HG03064 (cell line): ENCODE data around the gene SCAMP2.

Source experiments
- ATAC-seq: cut with Tn5 transposase; IDR thresholded peaks from one replicate; pipeline ENCODE4 v1.9.1; 2021; ENCODE audit warnings: low read depth; ENCODE audit not compliant: unreplicated experiment

Gene SCAMP2

DNA sequence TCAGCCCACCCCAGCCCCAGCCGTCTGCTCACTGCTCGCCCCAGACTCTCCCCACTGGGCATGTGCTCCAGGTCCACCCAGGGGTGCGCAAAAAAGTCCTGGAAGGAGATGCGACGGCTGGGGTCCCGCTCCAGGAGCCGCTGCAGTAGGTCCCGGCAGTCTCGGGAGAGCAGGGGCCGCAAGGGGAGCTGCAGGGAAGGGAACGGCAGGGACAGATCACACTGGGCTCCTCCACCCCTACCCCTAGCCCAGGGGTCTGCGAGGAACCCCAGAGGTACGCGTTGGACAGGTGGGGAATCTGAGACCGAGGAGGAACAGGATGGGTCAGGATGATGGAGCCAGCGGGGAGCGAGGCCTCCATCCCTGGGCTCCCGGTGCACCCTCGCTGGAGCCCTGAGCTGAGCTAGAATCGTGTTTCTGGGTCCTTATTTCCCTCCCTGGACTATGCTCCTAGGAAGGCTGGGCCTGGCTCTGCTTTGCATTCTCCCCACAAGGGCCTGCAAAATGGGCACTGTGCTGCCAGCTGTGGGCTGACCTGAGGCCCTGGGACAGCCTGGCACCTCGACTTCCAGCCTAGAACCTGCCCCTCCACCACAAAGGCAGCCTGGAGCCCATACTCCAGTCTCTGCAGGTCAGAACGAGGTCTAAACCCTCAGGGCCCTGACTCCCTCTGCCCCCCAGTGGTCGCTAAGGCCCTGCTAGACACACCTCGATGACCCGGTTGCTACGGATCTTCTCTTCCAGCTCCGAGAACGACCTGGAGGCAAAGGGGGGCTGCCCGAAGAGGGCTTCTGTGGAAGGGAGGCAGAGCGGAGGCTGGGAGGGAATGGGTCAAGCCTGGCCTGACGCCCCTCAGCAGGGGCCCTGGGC, 33.4 kb downstream of the SCAMP2 start:
- no peak for ATAC-seq

DNA sequence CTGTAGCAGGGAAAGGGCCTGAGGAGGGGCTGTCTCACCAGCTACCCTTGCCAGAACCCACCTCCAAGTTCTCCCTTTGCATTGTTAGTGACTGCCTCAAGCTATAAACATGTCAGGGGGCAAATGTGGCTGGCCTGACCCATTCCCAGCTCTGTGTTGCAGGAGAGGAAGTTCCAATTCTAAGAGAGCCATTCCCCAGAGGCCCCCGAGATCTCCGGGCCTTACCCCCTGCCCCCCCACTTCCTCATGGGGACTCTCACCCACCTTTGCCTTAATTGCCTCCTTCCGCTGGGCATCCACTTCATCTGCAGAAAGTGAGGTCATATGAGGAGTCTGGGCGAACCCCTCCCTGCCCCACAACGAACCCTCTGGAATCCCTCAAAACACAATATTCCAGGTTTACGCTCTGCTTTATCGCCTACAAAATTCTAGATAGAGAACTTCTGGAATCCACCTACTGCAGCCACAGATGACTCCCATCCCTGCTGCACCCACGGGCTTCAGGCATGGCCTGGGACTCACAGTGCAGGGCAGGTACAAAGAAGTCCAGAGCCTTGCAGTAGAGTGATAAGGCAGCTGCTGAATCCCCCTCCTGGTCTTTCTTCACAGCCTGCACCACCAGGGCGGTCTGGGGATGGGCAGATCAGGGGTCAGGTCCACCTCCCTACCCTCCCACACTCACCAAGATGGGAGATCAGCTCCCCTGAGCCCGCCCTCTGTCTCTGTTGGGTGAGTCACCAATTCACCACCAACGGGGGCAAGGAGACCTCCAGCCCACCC, 34.2 kb downstream of the SCAMP2 start:
- no peak for ATAC-seq

DNA sequence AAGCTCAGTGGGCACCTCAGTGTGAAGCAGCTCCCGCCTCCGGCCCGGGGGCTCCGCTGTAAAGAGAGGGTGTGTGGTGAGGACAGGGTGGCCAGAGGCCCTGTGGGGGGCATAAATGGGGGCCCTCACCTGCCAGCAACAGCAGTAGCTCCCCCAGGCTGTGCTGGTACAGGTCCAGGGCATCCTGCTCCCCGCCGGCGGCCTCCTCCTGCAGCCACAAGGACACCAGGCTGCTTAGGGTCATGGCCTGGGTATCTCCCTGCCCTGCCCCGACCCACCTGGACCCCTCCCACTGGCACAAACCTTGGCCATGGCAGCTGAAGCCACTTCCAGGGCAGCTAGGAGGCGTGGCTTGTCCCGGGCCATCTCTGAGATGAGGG, 35.0 kb downstream of the SCAMP2 start:
- no peak for ATAC-seq

DNA sequence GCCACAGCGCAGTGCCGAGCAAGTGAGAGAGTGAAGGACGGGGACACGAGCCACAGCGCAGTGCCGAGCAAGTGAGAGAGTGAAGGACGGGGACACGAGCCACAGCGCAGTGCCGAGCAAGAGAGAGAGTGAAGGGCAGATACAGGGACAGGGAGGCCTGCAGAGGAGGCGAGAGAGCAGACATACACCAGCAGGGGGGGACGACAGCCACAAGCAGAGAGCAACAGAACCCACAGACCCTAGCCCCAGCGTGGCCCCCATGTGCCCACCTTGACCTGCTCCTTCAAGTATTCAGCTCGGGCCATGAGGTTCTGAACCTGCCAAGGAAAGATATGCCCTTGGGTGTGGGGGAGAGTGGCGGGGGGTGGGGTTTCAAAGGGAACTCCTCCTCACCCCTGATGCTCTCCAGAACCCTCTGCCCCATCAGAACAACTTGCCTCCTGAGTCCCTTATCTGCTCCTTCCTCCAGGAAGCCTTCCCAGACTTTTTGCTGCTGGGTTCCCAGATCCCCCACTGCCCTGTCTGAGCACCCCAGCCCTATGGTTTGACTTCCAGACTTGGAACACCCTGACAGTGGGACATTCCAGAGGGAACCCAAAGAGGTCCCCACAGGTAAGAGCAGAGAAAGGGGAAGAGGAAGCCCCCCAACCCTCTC, 35.6 kb downstream of the SCAMP2 start:
- no peak for ATAC-seq

DNA sequence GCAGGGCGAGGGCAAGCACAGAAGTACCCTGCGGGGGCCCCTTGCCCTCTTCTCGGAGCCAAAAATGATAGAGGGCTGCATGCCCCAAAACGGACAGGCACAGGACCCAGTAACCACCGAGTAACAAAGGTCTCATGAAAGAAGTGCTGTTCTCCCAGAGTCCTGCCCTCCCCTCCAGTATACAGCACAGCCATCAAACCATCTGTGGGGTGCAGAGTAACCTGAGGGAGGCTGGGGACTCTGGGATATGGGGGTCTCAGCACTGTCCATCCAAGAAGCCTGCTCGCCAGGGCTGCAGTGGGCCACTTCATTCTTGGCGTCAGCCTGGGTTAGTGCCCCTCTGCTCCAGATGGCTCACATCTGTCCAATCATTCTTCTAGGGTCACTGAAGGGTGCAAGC, 36.3 kb downstream of the SCAMP2 start:
- no peak for ATAC-seq

DNA sequence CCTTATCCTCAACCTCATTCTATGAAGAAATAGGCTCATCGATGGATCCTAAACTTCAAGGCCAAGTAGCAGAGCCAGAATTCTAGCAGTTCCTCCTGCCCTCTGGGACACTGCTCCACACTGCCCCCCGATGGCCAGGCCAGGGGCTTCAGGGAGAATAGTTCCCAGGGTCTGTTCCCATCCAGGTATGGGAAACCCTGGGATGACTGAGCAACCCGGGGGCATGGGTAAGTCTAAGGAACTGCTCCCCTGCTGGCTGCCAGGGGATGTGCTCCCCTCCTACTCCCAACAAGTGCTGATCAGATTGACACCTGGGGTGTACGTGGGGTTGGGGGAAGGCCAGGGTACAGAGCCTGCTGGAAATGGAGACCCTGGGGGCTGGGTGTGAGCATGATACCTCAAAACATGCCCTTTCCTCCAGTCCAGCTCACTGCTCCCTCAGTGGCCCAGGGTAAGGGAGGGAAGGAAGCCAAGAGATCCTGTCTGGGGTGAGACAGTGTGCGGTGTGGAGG, 37.8 kb downstream of the SCAMP2 start:
- no peak for ATAC-seq

DNA sequence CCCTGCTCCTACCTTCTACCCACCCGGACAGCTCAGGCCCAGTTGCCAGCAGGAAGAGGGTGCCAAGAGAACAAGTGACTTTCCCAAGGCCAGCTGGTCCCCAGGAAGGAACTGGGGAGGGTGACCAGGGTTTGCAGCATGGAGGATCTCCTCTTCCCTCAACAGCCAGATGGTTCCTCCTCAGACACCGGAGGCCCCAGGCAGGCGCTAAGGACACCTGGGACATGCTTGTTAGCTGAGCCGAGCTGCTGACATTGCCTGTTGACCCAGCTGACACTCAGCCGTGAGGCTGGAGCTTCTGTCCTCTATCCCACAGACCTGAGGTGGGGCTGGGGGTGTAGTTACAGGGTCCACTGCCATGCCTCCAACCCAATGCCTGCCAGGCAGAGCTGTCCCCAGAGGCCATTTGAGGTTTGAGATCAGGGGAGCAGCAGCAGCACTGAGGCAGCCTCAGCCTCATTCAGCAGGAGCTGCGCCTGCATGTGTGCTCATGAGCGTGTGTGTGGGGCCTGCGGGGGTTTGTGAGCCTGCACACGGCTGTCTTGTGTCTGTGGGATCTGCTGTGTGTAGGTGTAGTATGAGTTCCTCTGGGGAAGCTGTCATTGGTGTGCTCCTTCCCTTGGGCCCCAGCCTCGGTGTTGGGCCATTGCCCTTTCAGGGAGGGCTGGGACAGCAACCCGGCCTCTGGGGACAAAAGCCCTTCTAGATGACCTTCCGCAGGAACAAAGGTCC, 39.6 kb downstream of the SCAMP2 start:
- ATAC-seq: no peak

DNA sequence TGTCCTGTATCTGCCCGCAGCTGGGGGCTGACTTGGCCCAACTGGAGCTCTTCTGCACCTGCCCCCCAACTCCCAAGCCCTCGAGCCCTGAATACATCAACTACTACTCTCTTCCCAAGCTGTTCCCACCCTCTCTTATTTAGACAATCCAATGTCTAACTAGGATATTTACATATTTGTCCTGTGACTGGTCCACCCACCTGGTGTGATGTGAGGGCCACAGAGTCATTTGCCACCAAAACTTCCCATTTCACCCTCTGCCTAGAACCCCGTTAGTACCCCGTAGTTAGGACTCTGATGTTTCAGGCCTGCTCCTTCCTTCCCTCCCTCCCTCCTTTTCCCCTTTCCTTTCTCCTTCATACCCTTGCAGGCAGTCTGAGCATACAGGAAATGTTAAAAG, 40.3 kb downstream of the SCAMP2 start:
- no peak for ATAC-seq

DNA sequence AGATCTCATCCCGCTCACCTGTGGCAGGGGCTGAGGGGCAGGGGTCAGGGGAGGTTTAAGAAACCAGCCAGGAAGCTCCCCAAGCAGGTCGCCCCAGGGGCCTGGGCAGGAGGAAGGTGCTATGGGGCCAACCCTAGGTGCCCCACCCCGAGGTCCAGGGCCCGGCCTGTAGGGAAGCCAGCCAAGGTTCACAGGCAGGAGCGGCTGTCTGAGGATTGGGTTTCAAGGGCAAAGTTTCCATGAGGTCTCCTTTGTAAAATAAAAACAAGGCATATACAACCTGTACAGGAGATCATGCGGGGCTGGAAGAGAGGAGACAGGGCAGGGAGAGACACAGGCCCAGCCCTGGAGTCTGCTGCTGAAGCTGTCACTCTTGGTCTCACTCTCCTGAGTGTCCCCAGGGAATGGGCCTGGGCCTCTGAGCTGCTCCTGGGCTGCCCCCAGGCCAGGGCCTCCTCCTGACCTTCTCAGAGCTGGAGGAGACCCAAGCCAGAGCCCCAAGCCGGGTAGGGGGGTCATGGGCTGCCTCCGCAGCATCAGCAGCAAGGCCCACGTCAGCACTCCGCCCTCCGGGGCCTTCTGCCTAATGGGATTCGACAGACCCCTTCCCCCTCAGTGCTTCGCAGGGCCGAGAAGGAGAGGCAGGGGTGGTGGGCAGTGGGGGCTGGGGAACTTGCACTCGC, 41.2 kb downstream of the SCAMP2 start:
- no peak for ATAC-seq

DNA sequence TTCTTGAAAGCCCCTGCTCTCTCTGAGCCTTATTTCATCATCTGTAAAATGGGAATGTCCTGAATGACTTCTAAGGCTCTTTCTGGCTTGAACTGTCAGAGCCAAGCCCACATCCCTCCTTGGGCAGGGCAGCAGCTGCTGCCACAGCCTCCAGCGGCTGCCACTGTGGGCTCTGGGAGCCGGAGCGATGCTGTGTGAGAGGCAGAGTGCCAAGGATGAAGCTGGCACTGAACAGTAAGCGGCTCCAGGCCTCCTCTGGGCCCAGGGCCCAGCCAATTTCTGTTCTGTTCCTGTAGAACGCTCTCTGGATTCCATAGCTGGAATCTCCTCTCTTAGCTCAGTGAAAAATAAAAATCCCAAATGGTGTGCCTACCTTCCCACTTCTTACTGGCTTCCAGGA, 42.3 kb downstream of the SCAMP2 start:
- no peak for ATAC-seq

DNA sequence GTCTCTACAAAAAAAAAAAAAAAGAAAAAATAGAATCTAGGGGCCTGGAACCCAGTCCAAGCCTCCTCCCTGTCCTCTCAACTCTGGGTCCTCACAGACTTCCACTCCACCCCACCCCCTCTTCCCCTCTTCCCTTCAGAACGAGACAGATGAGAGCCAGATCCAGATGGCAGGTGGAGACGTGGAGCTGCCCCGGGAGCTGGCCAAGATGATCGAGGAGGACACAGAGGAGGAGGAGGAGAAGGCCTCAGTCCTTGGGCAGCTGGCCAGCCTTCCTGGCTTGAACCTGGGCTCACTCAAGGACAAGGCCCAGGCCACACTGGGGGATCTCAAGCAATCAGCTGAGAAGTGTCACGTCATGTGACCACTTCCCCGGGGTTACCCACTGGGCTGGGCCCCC, 43.2 kb downstream of the SCAMP2 start:
- ATAC-seq: no peak

DNA sequence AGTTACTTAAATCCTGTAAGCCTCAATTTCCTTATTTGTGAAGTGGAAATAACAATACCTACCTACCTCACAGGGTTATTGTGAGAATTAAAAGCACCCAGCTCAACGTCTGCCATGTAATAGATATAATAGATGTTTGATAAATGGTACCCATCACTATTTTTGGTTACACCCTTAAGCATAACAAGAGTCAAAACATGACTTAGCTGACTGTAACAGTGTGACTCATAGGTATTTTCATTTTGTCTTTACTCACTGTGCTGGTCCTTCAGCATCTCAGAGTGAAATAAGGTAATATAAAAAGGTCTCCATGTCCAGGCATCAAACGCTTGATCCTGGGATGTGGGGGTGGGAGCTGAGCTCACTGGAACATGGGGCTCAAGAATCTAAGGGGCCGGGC, 43.7 kb downstream of the SCAMP2 start:
- ATAC-seq: no peak

DNA sequence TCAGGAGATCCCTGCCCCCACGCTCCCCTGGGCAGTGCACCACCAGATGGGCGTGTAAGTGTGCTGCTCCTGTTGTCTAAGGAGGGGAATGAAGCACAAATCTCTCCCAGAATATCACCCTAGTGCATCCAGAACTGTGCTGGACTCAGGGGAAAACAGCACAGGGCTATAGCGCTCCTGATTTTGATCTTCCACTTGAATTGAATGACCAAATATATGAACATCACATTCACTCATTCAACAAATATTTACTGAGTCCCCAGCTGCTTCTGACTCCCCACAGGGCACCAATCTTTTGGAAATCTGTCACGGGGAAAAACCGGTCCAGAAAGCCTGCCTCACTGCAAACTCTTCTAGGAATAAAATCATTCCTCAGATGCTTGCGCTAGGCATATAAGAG, 44.3 kb downstream of the SCAMP2 start:
- ATAC-seq: no peak

DNA sequence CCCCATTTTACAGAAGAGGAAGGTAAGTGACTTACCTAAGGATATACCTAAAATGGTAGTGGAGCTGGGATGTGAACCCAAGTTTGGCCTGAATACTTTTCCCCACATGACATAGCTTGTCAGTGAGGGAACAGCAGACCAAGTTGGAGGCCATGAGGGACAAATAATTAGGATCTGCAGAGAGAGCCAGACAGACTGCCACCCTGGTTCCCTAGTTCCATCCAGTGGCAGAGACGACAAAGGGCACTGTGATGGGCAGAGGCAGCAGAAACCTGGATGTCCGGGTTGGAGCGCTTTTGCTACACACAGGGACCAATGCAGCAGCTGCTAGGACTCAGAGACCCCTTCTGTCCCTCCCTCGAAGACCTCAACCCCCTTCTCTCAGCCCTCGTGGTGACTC, 45.6 kb downstream of the SCAMP2 start:
- ATAC-seq: no peak

DNA sequence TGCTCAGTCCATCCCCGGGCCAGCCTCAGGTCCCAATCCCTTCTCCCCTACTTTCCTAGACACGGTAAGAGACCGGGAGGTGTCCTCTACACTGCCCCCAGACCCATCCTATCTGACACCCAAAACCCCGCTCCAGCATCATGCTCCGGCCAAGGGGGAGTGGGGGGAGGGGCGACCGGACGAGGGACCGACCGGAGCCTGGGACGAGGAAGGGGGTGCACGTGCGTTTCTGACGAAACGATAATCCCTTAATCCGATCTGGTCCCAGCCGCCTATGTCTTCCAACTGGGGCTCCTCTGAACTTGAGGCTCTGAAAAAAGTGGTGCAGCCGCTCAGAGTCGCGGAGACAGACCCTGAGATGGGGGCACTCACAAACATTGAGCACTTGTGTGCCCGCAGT, 46.2 kb downstream of the SCAMP2 start:
- no peak for ATAC-seq

DNA sequence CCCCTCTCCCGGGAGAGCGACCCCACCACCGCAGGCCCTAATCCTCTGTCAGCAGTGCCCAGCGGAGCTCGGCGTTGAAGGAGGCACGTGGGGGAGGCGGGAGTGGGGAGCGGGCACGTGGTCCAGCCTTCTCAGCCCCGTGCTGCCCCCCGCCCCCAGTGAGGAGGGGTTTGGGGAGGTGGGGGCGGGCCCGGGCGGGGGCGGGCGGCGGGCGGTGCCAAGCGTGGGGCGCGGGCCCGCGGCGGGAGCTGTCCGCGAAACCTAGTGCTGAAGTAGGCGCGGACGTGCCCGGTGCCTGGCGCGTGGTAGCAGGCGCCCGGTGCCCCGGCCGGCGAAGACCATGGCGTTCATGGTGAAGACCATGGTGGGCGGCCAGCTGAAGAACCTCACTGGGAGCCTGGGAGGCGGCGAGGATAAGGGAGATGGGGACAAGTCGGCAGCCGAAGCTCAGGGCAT, 46.8 kb downstream of the SCAMP2 start, which contains the start of gene CPLX3:
Gene CPLX3 (plus strand): TSS at position 264 of the 456 bp plus-strand sequence. CDS start 77 bp downstream, at position 341.
- ATAC-seq: no peak

DNA sequence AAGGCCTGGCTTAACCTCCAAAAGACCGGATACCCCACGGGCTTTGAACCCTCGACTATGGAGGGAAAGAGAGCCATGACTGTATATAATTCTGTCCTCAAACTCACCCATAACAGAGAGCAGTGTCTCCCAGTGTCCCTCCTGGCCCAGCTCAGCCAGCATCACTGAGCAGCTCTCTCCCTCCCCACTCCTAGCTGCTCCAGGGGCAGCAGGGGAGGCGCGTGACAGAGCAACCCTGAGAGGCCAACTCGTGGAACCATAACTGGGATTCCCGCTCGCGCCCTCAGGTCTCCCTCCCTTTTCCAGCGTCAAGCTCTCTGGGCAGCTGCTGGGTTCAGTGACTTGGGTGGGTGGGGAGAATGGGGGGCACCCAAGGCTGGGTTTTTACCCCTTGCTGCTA, 47.3 kb downstream of the SCAMP2 start:
- no peak for ATAC-seq

DNA sequence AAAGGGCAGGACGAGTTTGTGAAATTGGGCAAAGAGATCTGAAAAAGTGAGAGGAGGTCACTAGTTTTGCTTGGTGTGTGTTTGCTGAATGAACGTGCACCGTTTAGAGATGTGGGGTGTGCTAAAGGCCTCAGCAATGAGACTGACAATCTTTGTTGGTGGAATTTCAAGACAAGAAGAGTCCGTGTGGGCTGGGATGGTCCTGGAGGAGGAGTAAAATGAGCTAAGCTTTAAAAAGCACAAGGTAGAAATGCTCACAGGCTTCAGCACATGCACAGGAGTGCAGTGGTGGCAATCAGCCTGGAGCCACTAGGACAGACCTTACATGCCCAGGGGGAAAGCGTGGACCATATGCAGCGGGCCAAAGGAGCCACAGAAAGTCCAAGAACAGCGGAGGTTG, 48.2 kb downstream of the SCAMP2 start:
- ATAC-seq: no peak

DNA sequence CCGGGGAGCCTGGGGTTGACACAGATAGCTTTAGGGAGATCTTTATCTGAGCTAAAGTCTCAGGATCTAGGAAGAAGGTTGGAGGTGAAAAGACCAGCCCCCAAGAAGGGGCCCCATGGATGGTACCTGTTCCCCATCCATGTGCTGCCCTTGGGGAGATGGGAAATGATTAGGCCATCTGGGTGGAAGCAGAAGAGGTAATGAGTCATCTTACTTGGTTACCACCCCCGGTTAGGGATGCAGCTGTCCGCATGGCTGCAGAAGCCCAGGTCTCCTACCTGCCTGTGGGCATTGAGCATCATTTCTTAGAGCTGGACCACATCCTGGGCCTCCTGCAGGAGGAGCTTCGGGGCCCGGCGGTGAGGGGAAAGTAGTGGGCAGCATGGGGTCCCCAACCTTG, 49.8 kb downstream of the SCAMP2 start:
- ATAC-seq: no peak

DNA sequence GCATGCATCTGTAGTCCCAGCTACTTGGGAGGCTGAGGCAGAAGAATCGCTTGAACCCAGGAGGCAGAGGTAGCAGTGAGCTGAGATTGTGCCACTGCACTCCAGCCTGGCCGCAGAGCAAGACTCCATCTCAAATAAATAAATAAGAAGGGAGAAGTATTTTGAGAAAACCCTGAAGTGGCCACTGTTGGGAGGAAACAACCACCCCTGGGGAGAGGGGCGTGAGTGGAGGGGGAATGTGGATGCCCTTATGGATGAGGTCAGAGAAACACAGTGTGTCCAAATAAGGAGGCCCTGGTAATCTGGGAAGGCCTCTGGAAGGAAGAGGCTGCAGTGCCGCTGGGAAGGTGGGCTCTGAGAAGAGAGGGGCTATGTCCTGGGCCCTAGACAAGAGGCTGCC, 50.9 kb downstream of the SCAMP2 start:
- ATAC-seq: no peak
